ENCODE measurements around the gene OTOA. TPM values are rescaled to one million over a fixed set of nuclear protein-coding genes. Genes with fewer than 3 reads are reported as not detected.

The OTOA gene
- total and polyA plus RNA-seq, 2 of the 13 experiments (the other 11 are each of a cell fraction or from before 2014, with no cell fraction given), result 0.05 to 0.15 TPM

DNA sequence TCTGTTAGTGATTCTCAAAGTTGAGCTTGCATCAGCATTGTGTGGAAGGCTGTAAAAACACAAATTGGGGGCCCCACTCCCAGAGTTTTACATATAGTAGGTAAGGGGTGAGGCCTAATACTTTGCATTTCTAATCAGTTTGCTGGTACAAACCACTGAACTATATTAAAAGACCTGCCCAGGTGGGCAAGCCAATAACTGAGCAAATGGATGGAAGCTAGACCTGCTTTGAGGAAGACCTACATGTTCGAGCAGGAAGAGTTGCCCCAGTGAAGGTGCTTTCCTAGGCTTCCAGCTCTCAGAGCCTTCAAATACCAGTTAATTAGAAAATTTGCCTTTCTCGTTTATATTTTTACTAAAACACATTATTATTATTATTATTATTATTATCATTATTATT, 56.8 kb downstream of the OTOA start:
- FAIRE-seq (no peak), ATAC-seq (no peak), DNase-seq (ENCODE audit: low spot score) (no peak)
- intact Hi-C loops (cut with micrococcal nuclease; ENCODE audit: unreplicated experiment), result no loop called here
- WGBS (ENCODE audit: low lambda C conversion rate), result 3% methylated on average over 2 of the region's 2 CpGs
- no TSS peak for BruUV-seq (replicated peaks)
- Histone ChIP-seq H3K36me3 (replicated peaks in 1 of 2; ENCODE audit: control insufficient read depth in 1 of 2, insufficient read depth in 2 of 2, low read length in 2 of 2) (no peaks in the 10 kb centered on the region), H3K79me2 (ENCODE audit: insufficient read depth, low read length) (no peaks in the 10 kb centered on the region), H3K27ac (ENCODE audit: extremely low read length, insufficient read depth, low read length) (no peak overlapping the region), H2AFZ (ENCODE audit: low read length) (no peak overlapping the region), H3K4me2 (ENCODE audit: low read depth, low read length) (no peak overlapping the region), H3K4me3 (replicated peaks in 1 of 3; ENCODE audit: insufficient read depth in 1 of 3, low read depth in 2 of 3, low read length in 3 of 3) (no peak overlapping the region), H3K4me1 (ENCODE audit: insufficient read depth, low read length) (no peaks in the 10 kb centered on the region), H4K20me1 (ENCODE audit: insufficient read depth, low read length) (no peaks in the 10 kb centered on the region), H3K9ac (ENCODE audit: insufficient read depth, low read depth, low read length) (no peak overlapping the region), H3K27me3 (ENCODE audit: control insufficient read depth in 1 of 2, insufficient read depth in 2 of 2, low read length in 2 of 2) (peaks cover 6 to 45% of the 10 kb centered on the region in 2 experiments; a peak in 4 of 5 replicates), H3K9me3 (ENCODE audit: low read length) (no peaks in the 10 kb centered on the region)
- in situ Hi-C loops (cut with HindIII; ENCODE audit: extremely low pct_ligation_motif_present, low pct_unique_long_range_greater_than_20kb), result no loop called here
- ChIA-PET POLR2A (no interaction called here), CTCF (ENCODE audit: low intra/inter-chr PET ratio, low total read pairs) (no interaction called here)
- TF ChIP-seq DPF2 (CRISPR knock-in tag; IDR thresholded peaks at IDR 0.05; ENCODE audit: borderline replicate concordance, low read depth), result no peak
- no peak for TF ChIP-seq ZNF160 (CRISPR knock-in tag; IDR thresholded peaks at IDR 0.05)
- TF ChIP-seq, protein P1, sequence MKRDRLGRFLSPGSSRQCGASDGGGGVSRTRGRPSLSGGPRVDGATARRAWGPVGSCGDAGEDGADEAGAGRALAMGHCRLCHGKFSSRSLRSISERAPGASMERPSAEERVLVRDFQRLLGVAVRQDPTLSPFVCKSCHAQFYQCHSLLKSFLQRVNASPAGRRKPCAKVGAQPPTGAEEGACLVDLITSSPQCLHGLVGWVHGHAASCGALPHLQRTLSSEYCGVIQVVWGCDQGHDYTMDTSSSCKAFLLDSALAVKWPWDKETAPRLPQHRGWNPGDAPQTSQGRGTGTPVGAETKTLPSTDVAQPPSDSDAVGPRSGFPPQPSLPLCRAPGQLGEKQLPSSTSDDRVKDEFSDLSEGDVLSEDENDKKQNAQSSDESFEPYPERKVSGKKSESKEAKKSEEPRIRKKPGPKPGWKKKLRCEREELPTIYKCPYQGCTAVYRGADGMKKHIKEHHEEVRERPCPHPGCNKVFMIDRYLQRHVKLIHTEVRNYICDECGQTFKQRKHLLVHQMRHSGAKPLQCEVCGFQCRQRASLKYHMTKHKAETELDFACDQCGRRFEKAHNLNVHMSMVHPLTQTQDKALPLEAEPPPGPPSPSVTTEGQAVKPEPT (CRISPR knock-in tag; IDR thresholded peaks at IDR 0.05; ENCODE audit: low read depth), result no peak
- TF ChIP-seq ZNF570 (CRISPR knock-in tag; IDR thresholded peaks at IDR 0.05; ENCODE audit: borderline replicate concordance), result no peak
- TF ChIP-seq CEBPB (IDR thresholded peaks at IDR 0.05; ENCODE audit: borderline replicate concordance, low read depth, low read length), result no peak
- TF ChIP-seq ZBTB1 (CRISPR knock-in tag; IDR thresholded peaks at IDR 0.05; ENCODE audit: borderline replicate concordance), result no peak
- no peak for TF ChIP-seq ZNF232 (CRISPR knock-in tag; IDR thresholded peaks at IDR 0.05; ENCODE audit: borderline replicate concordance)
- TF ChIP-seq BORCS8-MEF2B (CRISPR knock-in tag; IDR thresholded peaks at IDR 0.05), result no peak
- TF ChIP-seq, protein P2, sequence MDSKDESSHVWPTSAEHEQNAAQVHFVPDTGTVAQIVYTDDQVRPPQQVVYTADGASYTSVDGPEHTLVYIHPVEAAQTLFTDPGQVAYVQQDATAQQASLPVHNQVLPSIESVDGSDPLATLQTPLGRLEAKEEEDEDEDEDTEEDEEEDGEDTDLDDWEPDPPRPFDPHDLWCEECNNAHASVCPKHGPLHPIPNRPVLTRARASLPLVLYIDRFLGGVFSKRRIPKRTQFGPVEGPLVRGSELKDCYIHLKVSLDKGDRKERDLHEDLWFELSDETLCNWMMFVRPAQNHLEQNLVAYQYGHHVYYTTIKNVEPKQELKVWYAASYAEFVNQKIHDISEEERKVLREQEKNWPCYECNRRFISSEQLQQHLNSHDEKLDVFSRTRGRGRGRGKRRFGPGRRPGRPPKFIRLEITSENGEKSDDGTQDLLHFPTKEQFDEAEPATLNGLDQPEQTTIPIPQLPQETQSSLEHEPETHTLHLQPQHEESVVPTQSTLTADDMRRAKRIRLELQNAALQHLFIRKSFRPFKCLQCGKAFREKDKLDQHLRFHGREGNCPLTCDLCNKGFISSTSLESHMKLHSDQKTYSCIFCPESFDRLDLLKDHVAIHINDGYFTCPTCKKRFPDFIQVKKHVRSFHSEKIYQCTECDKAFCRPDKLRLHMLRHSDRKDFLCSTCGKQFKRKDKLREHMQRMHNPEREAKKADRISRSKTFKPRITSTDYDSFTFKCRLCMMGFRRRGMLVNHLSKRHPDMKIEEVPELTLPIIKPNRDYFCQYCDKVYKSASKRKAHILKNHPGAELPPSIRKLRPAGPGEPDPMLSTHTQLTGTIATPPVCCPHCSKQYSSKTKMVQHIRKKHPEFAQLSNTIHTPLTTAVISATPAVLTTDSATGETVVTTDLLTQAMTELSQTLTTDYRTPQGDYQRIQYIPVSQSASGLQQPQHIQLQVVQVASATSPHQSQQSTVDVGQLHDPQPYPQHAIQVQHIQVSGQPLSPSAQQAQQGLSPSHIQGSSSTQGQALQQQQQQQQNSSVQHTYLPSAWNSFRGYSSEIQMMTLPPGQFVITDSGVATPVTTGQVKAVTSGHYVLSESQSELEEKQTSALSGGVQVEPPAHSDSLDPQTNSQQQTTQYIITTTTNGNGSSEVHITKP (CRISPR knock-in tag; IDR thresholded peaks at IDR 0.05; ENCODE audit: low read depth), result no peak
- TF ChIP-seq PPARG (CRISPR knock-in tag; conservative IDR thresholded peaks at IDR 0.05), result no peak
- TF ChIP-seq, protein P3, sequence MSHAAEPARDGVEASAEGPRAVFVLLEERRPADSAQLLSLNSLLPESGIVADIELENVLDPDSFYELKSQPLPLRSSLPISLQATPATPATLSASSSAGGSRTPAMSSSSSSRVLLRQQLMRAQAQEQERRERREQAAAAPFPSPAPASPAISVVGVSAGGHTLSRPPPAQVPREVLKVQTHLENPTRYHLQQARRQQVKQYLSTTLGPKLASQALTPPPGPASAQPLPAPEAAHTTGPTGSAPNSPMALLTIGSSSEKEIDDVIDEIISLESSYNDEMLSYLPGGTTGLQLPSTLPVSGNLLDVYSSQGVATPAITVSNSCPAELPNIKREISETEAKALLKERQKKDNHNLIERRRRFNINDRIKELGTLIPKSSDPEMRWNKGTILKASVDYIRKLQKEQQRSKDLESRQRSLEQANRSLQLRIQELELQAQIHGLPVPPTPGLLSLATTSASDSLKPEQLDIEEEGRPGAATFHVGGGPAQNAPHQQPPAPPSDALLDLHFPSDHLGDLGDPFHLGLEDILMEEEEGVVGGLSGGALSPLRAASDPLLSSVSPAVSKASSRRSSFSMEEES (CRISPR knock-in tag; IDR thresholded peaks at IDR 0.05), result no peak
- no peak for TF ChIP-seq GATA4 (IDR thresholded peaks at IDR 0.05; ENCODE audit: borderline replicate concordance, low read depth)
- no peak for TF ChIP-seq BATF2 (CRISPR knock-in tag; IDR thresholded peaks at IDR 0.05)
- no peak for TF ChIP-seq ZNF382 (CRISPR knock-in tag; IDR thresholded peaks at IDR 0.05; ENCODE audit: borderline replicate concordance)
